Measurements from ENCODE around the gene EHF.

GRCh38 chr11:34595960-34596644 is 24.8 kb upstream of the EHF start:
- TF ChIP-seq RFX5 (IDR thresholded peaks at IDR 0.05; ENCODE audit: low read length) (no peak), CTCF (IDR thresholded peaks at IDR 0.05) (no peak), SIN3A (IDR thresholded peaks at IDR 0.05; ENCODE audit: borderline replicate concordance, low read depth, low read length) (no peak), EP300 (IDR thresholded peaks at IDR 0.05; ENCODE audit: borderline replicate concordance in 1 of 2, low read depth in 1 of 2, low read length in 1 of 2) (no peak), TCF12 (IDR thresholded peaks at IDR 0.05) (no peak), MXI1 (IDR thresholded peaks at IDR 0.05; ENCODE audit: low read depth, low read length) (no peak)

Measured in SK-N-SH (cell line).